ENCODE results near the gene CARS2.

DNA sequence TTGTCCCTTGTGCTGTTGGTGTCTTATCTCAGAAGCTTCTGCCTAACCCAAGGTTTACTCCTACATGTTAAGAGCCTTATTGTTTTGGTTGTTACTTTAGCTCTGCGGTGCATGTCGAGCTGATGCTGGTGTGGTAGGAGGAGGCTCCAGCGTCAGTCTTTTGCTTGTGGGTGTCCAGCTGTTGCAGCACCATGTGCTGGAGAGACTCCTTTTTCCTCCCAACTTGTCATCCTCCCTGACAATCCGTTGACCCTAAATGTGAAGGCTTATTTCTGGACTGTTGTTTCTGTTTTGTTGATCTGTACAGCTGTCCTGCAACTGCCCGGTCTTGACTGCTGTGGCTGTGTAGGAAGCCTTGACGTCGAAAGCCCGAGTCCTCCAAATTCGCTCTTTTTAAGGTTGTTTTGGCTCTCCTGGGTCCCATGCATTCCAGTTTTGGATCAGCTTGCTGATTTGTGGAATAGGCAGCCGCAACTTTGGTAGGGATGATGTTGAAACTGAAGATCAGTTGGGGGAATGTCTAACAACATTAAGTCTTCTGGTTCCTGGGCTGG, 75.3 kb downstream of the CARS2 start:
- no peak for TF ChIP-seq POLR2AphosphoS5 (IDR thresholded peaks at IDR 0.05; ENCODE audit: borderline replicate concordance, low read depth, low read length)
- no peak for TF ChIP-seq EZH2 (IDR thresholded peaks at IDR 0.05)

Measured in SK-N-MC (cell line).